Esophagus (tissue), 2 donors: ENCODE data around the gene WNT9B. TPM values are rescaled to one million over a fixed set of nuclear protein-coding genes. Genes with fewer than 3 reads are reported as not detected.

Experiments used
- H3K27ac ChIP-seq, 2 donors: one replicate each; pipeline ENCODE4 v1.5.1; 2013; ENCODE audit warnings: low read depth in 2 of 2, mild to moderate bottlenecking in 2 of 2, inconsistent platforms in 1 of 2, low read length in 1 of 2, moderate library complexity in 1 of 2
- H3K27me3 ChIP-seq, 2 donors: one replicate each; pipeline ENCODE4 v1.6.1; 2013; ENCODE audit warnings: low read length in 2 of 2, control low read depth in 1 of 2, mild to moderate bottlenecking in 1 of 2; ENCODE audit not compliant: insufficient read depth in 2 of 2, control insufficient read depth in 1 of 2
- H3K36me3 ChIP-seq, 2 donors: one replicate each; pipeline ENCODE4 v1.6.1; 2013; ENCODE audit warnings: low read length in 1 of 2; ENCODE audit not compliant: control insufficient read depth in 2 of 2, insufficient read depth in 2 of 2
- H3K4me1 ChIP-seq, 2 donors: one replicate each; pipeline ENCODE4 v1.6.1; 2013; ENCODE audit warnings: low read length in 1 of 2; ENCODE audit not compliant: control insufficient read depth in 2 of 2, insufficient read depth in 2 of 2
- H3K4me3 ChIP-seq, 2 donors: one replicate each; pipeline ENCODE4 v1.5.1; 2013; ENCODE audit warnings: low read length in 2 of 2, mild to moderate bottlenecking in 2 of 2, low read depth in 1 of 2, moderate library complexity in 1 of 2
- H3K9me3 ChIP-seq, 2 donors: one replicate each; pipeline ENCODE4 v1.6.1; 2013; ENCODE audit warnings: mild to moderate bottlenecking in 2 of 2, low read depth in 1 of 2, low read length in 1 of 2, moderate library complexity in 1 of 2; ENCODE audit not compliant: control insufficient read depth in 2 of 2, insufficient read depth in 1 of 2
- WGBS, 2 donors: extraction: QIAGEN DNeasy Blood & Tissue Kit; methylation state at CpG; one replicate each; pipeline ENCODE4 v1.1.7; 2013; 5-methylcytosine and 5-hydroxymethylcytosine counted together
- polyA plus RNA-seq, 2 donors: library from polyadenylated mRNA; stranded (reverse); fragments of 200-250 nt; gene quantifications; one replicate each; pipeline ENCODE4 v1.2.3, GENCODE V29; 2013
- donor health status: healthy with polysubstance abuse.
- donor health status: Bipolar disorder and iron deficiency.

The WNT9B gene
- polyA plus RNA-seq, 2 donors, result 0.06 to 0.12 TPM

DNA sequence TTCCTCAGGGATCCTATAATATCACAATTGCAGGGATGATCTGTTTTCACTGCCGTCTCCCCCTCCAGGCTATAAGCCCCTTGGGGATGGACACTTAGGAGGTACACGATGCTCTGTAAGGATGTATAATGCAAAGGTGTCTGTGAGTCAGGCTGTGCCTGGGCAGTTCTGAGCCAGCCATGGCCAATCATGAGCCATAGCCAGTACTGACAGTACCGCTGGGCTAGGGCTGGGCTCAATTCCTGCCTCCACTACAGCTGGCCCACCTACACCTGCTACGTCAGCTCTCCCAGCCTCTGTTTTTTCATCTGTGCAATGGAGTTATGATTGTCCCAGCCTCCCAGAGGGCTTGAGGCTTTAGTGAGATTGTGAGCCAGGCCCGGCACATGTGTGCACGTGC is 2.8 kb upstream of the WNT9B start:
- no peaks in the 10 kb centered on the region for H3K36me3 ChIP-seq
- H3K27ac ChIP-seq, result no peak overlapping the region
- WGBS, 2 donors, result 83 to 86% methylated on average over 6 of the region's 6 CpGs
- no peak overlapping the region for H3K4me3 ChIP-seq
- H3K27me3 ChIP-seq, result no peaks in the 10 kb centered on the region
- H3K9me3 ChIP-seq, result no peaks in the 10 kb centered on the region
- H3K4me1 ChIP-seq, result peaks cover 5 to 7% of the 10 kb centered on the region in 2 donors

DNA sequence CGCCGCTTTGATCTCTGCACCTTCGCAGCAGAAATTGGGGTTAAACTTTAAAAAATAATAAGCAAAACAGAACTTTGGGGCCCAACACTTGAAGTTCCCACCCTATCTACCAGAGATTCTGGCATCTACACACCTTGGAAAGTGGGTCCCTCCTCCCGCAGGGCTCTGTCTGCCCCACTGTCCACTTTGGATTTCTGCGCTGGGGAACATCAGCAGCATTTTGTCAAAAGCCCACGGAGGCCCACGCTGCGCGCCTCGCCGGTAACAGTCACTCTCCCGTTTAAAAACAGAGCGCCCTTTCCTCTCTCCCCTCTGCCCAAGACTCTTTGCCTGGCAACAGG is 725 bp upstream of the WNT9B start:
- Histone ChIP-seq H3K9me3 (no peaks in the 10 kb centered on the region), H3K36me3 (no peaks in the 10 kb centered on the region), H3K27ac (no peak overlapping the region), H3K4me3 (no peak overlapping the region), H3K27me3 (no peaks in the 10 kb centered on the region), H3K4me1 (peaks cover 5 to 7% of the 10 kb centered on the region in 2 donors)
- WGBS, 2 donors, result 43 to 48% methylated on average over 13 of the region's 13 CpGs

DNA sequence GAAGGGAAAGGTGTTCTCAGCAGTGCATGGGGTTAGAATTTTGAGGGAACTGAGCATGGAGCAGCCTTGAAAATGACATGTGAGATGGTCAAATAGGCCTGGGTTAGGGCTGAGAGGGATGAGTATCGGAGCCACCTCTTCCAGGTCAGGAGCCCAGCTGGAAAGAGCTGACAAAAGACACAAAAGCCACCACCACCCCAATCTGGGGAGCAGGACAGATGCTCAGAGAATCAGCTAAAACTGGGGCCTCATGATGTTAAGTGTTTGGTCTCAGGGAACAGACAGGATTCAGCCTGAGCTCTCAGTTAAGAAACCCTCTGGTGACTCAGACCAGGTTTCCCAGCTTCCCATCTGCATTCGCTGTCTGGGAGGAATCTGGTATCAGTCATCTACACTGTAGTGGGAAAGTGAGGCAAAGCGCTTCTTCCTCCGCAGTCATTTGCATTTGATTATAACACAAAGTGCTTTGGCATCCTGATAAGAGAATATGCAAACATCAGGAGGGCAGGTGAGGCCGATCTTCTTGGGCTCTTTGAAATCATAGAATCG is 2.6 kb downstream of the WNT9B start:
- H3K4me1 ChIP-seq, result peaks cover 5 to 7% of the 10 kb centered on the region in 2 donors
- no peak overlapping the region for H3K4me3 ChIP-seq
- no peaks in the 10 kb centered on the region for H3K9me3 ChIP-seq
- no peaks in the 10 kb centered on the region for H3K27me3 ChIP-seq
- no peaks in the 10 kb centered on the region for H3K36me3 ChIP-seq
- WGBS, 2 donors, result 85 to 86% methylated on average over 6 of the region's 6 CpGs
- no peak overlapping the region for H3K27ac ChIP-seq

DNA sequence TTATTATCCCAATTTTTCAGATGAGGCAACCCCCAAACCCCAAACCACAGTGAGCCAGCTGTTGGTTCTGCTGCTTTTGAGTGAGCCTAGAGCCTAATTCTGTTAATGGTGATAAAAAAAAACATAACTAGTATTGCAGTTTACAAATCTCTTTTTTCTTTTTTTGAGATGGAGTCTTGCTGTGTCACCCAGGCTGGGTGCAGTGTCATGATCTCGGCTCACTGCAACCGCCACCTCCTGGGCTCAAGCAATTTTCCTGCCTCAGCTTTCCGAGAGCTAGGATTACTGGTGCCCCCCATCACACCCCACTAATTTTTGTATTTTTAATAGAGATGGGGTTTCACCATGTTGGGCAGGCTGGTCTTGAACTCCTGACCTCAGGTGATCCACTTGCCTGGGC is 3.1 kb downstream of the WNT9B start:
- H3K27me3 ChIP-seq, result no peaks in the 10 kb centered on the region
- H3K4me3 ChIP-seq, result no peak overlapping the region
- no peaks in the 10 kb centered on the region for H3K36me3 ChIP-seq
- H3K9me3 ChIP-seq, result no peaks in the 10 kb centered on the region
- no peak overlapping the region for H3K27ac ChIP-seq
- H3K4me1 ChIP-seq, result peaks cover 5 to 7% of the 10 kb centered on the region in 2 donors
- WGBS, 2 donors, result 92 to 97% methylated on average over 3 of the region's 3 CpGs

DNA sequence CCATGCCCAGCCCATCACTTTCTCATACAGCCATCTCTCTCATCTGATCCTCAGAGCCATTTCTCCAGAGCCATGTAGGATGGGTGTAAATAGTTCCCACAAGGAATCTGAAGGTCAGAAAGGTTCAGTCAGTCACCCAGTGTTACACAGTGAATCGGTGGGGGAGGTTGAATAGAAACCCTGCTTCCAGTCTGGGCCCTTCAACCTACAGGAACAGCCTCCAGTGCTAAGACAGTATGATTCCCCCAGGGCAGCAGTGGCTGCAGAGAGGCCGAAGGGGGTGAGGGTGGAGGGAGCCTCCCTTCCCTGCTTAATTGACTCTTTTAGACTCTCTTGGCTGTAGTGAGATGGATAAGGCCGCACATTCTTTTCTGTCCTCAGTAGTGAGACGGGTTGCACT is 3.6 kb downstream of the WNT9B start:
- peaks cover 5 to 7% of the 10 kb centered on the region in 2 donors for H3K4me1 ChIP-seq
- no peak overlapping the region for H3K4me3 ChIP-seq
- 75 to 81% methylated on average over 4 of the region's 4 CpGs for WGBS, 2 donors
- H3K36me3 ChIP-seq, result no peaks in the 10 kb centered on the region
- H3K27ac ChIP-seq, result no peak overlapping the region
- H3K9me3 ChIP-seq, result no peaks in the 10 kb centered on the region
- H3K27me3 ChIP-seq, result no peaks in the 10 kb centered on the region

DNA sequence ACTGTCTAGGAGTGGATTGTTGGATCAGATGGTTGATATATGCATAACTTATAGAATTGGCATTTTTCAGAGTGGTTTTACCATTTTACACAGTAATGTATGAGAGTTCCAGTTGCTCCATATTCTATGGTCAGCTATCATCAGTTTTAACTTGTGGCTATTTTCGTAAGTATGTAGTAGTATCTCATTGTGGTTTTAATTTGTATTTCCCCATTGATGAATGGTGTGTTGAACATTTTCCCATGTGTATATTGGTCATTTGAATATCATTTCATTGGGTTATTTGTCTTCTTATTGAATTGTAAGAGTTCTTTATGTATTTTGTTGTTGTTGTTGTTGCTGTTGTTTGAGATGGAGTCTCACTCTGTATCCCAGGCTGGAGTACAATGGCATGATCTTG is 6.2 kb downstream of the WNT9B start:
- no peak overlapping the region for H3K27ac ChIP-seq
- H3K36me3 ChIP-seq, result no peaks in the 10 kb centered on the region
- H3K4me1 ChIP-seq, result no peaks in the 10 kb centered on the region
- no peaks in the 10 kb centered on the region for H3K27me3 ChIP-seq
- H3K4me3 ChIP-seq, result no peak overlapping the region
- WGBS, 2 donors, result 93 to 95% methylated on average over 1 of the region's 1 CpG
- H3K9me3 ChIP-seq, result no peaks in the 10 kb centered on the region

DNA sequence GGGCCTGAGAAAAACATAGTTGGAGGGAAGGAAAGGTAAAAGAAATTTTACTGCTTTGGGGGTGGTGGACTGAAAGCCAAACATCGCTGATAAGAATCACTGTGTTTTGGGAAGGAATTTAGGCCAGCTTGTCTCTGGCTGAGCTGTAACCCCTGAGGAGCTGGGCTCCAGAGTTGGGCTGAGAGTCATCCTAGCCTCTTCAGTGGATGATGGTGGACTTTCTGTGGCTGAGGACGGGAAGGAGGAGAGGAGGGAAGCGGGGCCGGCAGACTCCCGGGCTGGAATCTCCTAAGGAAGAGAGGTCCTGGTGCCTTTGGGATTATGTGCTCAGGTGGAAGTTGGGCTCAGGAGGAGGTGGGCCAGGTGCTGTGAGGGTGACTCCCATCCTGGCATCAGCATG is 8.6 kb downstream of the WNT9B start:
- WGBS, 2 donors, result 78 to 85% methylated on average over 5 of the region's 5 CpGs
- no peak overlapping the region for H3K27ac ChIP-seq
- no peaks in the 10 kb centered on the region for H3K9me3 ChIP-seq
- H3K4me3 ChIP-seq, result no peak overlapping the region
- H3K36me3 ChIP-seq, result no peaks in the 10 kb centered on the region
- no peaks in the 10 kb centered on the region for H3K4me1 ChIP-seq
- H3K27me3 ChIP-seq, result no peaks in the 10 kb centered on the region

DNA sequence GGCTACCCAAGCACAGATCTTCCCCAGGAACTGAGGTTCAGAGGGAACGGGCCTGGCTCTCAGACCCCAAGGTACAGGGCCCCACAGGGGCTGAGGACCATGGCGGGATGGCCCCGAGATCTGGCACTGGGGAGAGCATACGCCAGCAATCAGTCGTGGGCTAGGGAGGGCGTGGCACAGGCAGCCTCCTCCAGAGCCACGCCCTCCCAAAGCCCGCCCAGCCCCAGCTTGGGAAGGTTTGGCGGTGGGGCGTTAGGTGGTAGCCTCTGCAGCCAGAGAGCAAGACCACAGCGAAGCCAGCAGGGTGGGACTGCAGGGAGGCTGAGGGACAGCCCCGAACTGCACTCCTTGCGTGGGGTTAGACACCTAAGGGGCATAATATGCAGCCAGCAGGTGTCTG is 11.6 kb downstream of the WNT9B start:
- H3K27ac ChIP-seq, result no peak overlapping the region
- WGBS, 2 donors, result 35 to 43% methylated on average over 13 of the region's 13 CpGs
- no peaks in the 10 kb centered on the region for H3K27me3 ChIP-seq
- no peaks in the 10 kb centered on the region for H3K9me3 ChIP-seq
- H3K36me3 ChIP-seq, result no peaks in the 10 kb centered on the region
- no peak overlapping the region for H3K4me3 ChIP-seq
- no peaks in the 10 kb centered on the region for H3K4me1 ChIP-seq

DNA sequence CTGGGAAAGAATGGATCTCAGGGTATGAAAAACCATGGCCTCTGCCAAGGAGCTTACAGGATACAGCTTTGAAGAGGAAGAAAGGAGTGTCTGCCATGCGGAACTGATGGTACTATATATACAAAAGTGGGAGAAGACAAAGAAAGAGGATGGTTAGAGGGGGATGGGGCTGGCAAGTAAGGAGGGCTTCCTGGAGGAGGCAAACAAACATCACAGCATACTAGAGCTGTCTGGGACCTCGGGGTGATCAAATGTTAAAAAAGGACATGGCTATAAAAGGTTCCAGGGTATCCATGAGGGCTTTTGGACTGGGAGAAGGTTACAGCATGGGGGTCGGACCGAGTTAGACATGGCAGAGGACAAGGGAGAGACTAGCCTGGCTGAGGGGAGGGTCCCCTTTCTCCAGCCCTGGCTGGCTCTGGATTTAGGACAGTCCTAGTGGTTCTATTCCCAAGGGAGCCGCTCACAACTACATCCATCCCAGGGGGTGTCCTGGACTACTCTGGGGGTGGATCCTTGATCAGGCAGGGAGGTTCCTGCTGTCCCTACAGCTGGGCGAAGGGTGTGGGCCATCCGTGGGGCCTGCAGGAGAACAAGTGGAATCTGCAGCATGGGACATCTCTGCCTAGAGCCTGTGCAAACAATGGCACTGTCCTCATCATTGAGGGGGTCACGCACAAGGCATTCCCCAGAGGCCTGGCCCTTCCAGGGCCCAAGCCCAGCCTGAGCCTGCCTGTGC is 12.2 kb downstream of the WNT9B start:
- no peaks in the 10 kb centered on the region for H3K9me3 ChIP-seq
- H3K27ac ChIP-seq, result no peak overlapping the region
- WGBS, 2 donors, result 82 to 85% methylated on average over 8 of the region's 8 CpGs

DNA sequence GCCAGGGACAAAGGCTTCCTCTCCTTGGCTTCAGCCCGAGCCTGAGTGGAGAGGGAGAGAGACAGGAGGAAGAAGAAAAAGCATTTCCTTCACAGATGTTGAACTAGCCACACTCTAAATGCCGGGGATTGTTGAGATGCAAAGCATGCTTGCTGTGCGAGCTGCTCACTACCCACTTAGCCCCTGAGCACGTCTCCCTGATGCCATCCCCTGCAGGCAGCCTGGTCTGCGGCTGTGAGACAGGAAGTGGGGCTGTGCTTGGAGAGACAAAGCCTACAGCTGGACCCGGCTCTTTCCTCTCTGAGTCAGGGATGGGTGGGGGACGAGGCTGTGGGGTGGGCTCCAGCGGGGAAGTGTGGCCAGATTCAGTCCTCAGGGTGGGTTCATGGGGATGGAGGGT is 13.7 kb downstream of the WNT9B start:
- H3K36me3 ChIP-seq, result no peaks in the 10 kb centered on the region
- H3K4me3 ChIP-seq, result no peak overlapping the region
- H3K4me1 ChIP-seq, result no peaks in the 10 kb centered on the region
- 46 to 54% methylated on average over 8 of the region's 8 CpGs for WGBS, 2 donors
- H3K27me3 ChIP-seq, result no peaks in the 10 kb centered on the region
- no peaks in the 10 kb centered on the region for H3K9me3 ChIP-seq
- no peak overlapping the region for H3K27ac ChIP-seq

More for the DNA sequence above, 12.2 kb downstream of the WNT9B start:
- Histone ChIP-seq H3K4me1 (no peaks in the 10 kb centered on the region), H3K4me3 (no peak overlapping the region), H3K27me3 (no peaks in the 10 kb centered on the region), H3K36me3 (no peaks in the 10 kb centered on the region)
